Measurements from ENCODE around the gene ADGRG6. TPM values are rescaled to one million over a fixed set of nuclear protein-coding genes. Genes with fewer than 3 reads are reported as not detected.

Gene ADGRG6
- total RNA-seq, 1 experiment from 2014 or later, result 2.5 TPM

- Histone ChIP-seq H2AK5ac (ENCODE audit: insufficient read length, low read length) (no peak overlapping the region), H2AFZ (ENCODE audit: low read length) (no peak overlapping the region), H3K23me2 (ENCODE audit: insufficient read length, low read depth, low read length, poor library complexity, severe bottlenecking) (no peaks in the 10 kb centered on the region), H4K5ac (ENCODE audit: insufficient read length, low read depth, low read length) (no peak overlapping the region), H3K18ac (ENCODE audit: insufficient read length, low read depth, low read length) (no peak overlapping the region), H4K20me1 (ENCODE audit: control insufficient read depth, insufficient read depth, insufficient read length) (no peaks in the 10 kb centered on the region), H3K4ac (ENCODE audit: low read depth, low read length) (no peak overlapping the region), H4K91ac (ENCODE audit: insufficient read length, low read depth, low read length) (no peak overlapping the region), H3K27ac (ENCODE audit: insufficient read length, low read depth, low read length) (no peak overlapping the region), H3K14ac (ENCODE audit: insufficient read depth, low read length) (no peak overlapping the region), H3K9me3 (ENCODE audit: control insufficient read depth, low read depth, low read length) (no peaks in the 10 kb centered on the region), H4K8ac (replicated peaks; ENCODE audit: insufficient read length, low read depth, low read length) (no peak overlapping the region), H3K9ac (ENCODE audit: extremely low read depth, insufficient read length, low read length) (no peak overlapping the region), H3K4me2 (ENCODE audit: insufficient read depth, insufficient read length, low read length) (no peak overlapping the region), H3K27me3 (ENCODE audit: insufficient read depth, low read length) (no peaks in the 10 kb centered on the region), H3T11ph (ENCODE audit: low read length) (no peak overlapping the region), H3K79me1 (ENCODE audit: insufficient read depth, low read depth, low read length, poor library complexity, severe bottlenecking) (no peaks in the 10 kb centered on the region), H2BK5ac (ENCODE audit: insufficient read length, low read length) (no peak overlapping the region), H3K56ac (ENCODE audit: insufficient read length, low read depth, low read length) (no peak overlapping the region), H2BK15ac (ENCODE audit: low read depth, low read length) (no peak overlapping the region), H3K79me2 (ENCODE audit: insufficient read depth, low read length) (no peaks in the 10 kb centered on the region), H2BK120ac (ENCODE audit: low read depth, low read length, poor library complexity, severe bottlenecking) (no peak overlapping the region), H3K4me1 (ENCODE audit: insufficient read depth, low read length) (peaks cover 4% of the 10 kb centered on the region), H2BK20ac (ENCODE audit: low read depth, low read length, poor library complexity, severe bottlenecking) (no peak overlapping the region), H2BK12ac (ENCODE audit: insufficient read length, low read depth, low read length) (no peak overlapping the region), H3K23ac (ENCODE audit: insufficient read length, low read depth, low read length) (no peak overlapping the region)
- no peak for DNase-seq
- Mint-ChIP-seq H3K4me1 (peaks cover 32 to 37% of the 10 kb centered on the region in 2 experiments), H3K27ac (peak overlapping the region in 1 of 3 experiments; percentile 22; a peak in 3 of 7 replicates), H3K27me3 (ENCODE audit: low read depth) (no peaks in the 10 kb centered on the region), H3K4me3 (no peak overlapping the region), H3K9me3 (no peaks in the 10 kb centered on the region), H3K36me3 (ENCODE audit: insufficient read depth in 1 of 3, low read depth in 3 of 3) (no peaks in the 10 kb centered on the region)
- WGBS (ENCODE audit: extremely low coverage, insufficient read length, low lambda C conversion rate), result no CpG with 5 or more reads among the region's 2 CpGs
- TF ChIP-seq CTCF (conservative IDR thresholded peaks at IDR 0.05), result no peak
Observed at GRCh38 chr6:142444881-142445301, 143.1 kb downstream of the ADGRG6 start.
